SU-DHL-6 (cell line): ENCODE results near the gene TRIM33.
"Not testable (repeated sequence)": the region's sequence is repeated elsewhere in the genome, so short reads cannot be mapped to it uniquely, and the experiment has no call there.

Experiments used
- H2AFZ ChIP-seq: fragments of 200-600 bp; sonication (generic); 2 replicates; pipeline ENCODE4 v1.6.1; 2014; ENCODE audit warnings: low read depth, mild to moderate bottlenecking, moderate library complexity, mixed read lengths, antibody characterized with exemption, low read length; ENCODE audit not compliant: severe bottlenecking
- H3F3A ChIP-seq: fragments of 200-600 bp; shearing (Covaris generic); 2 replicates; pipeline ENCODE4 v1.6.0; 2016; ENCODE audit warnings: antibody characterized with exemption, mild to moderate bottlenecking; ENCODE audit not compliant: insufficient read depth
- H3K27ac ChIP-seq: fragments of 200-600 bp; sonication (generic); 2 replicates; pipeline ENCODE4 v1.5.1; 2016; ENCODE audit warnings: low read depth, mild to moderate bottlenecking, low read length, moderate library complexity, mixed read lengths
- H3K27me3 ChIP-seq: fragments of 200-600 bp; sonication (generic), shearing (Covaris generic); 2 replicates; pipeline ENCODE4 v1.6.0; 2014; ENCODE audit warnings: mild to moderate bottlenecking, low read length
- H3K36me3 ChIP-seq: fragments of 200-600 bp; sonication (generic); 2 replicates; pipeline ENCODE4 v1.6.1; 2014; ENCODE audit warnings: mild to moderate bottlenecking, low read length, mixed read lengths
- H3K4me2 ChIP-seq: fragments of 300-600, 200-600 bp; shearing (Covaris generic), sonication (generic); 2 replicates; pipeline ENCODE4 v1.6.0; 2014; ENCODE audit warnings: low read length, low read depth, mild to moderate bottlenecking; ENCODE audit not compliant: poor library complexity, severe bottlenecking
- H3K4me3 ChIP-seq: fragments of 200-600 bp; sonication (generic); 2 replicates; pipeline ENCODE4 v1.5.1; 2014; ENCODE audit warnings: antibody characterized with exemption, low read length, mild to moderate bottlenecking, mixed read lengths; ENCODE audit not compliant: insufficient read depth, poor library complexity, severe bottlenecking
- H3K79me2 ChIP-seq: fragments of 200-600 bp; sonication (generic); 2 replicates; pipeline ENCODE4 v1.6.1; 2014; ENCODE audit warnings: mild to moderate bottlenecking, low read length, moderate library complexity; ENCODE audit not compliant: insufficient read depth
- H3K9ac ChIP-seq: fragments of 200-600 bp; sonication (generic); 2 replicates; pipeline ENCODE4 v1.7.0; 2014; ENCODE audit warnings: mild to moderate bottlenecking, low read length
- H3K9me2 ChIP-seq: fragments of 200-600 bp; sonication (generic); replicated peaks from 2 replicates; pipeline ENCODE4 v1.6.1; 2014; ENCODE audit warnings: low read length; ENCODE audit not compliant: insufficient read depth
- H3K9me3 ChIP-seq: fragments of 200-600 bp; sonication (generic); 2 replicates; pipeline ENCODE4 v1.6.1; 2014; ENCODE audit warnings: low read length, mixed read lengths; ENCODE audit not compliant: insufficient read depth
- H4K20me1 ChIP-seq: fragments of 200-600 bp; sonication (generic); 2 replicates; pipeline ENCODE4 v1.6.1; 2014; ENCODE audit warnings: low read depth, mild to moderate bottlenecking, antibody characterized with exemption, low read length, moderate library complexity, mixed read lengths
- CTCF ChIP-seq: fragments of 200-600 bp; sonication (generic); IDR thresholded peaks from one replicate; pipeline ENCODE4 v1.5.1; 2017; ENCODE audit warnings: antibody characterized with exemption, mild to moderate bottlenecking, low read length, moderate library complexity; ENCODE audit not compliant: insufficient read depth, poor library complexity, severe bottlenecking
- EZH2phosphoT487 ChIP-seq: fragments of 200-600 bp; sonication (generic), shearing (Covaris generic); conservative IDR thresholded peaks from 2 replicates; pipeline ENCODE4 v1.6.1; 2018; ENCODE audit warnings: mild to moderate bottlenecking, antibody characterized with exemption, low read length, moderate library complexity, mixed read lengths

The TRIM33 gene

GRCh38 chr1:114423455-114423854 lies 87.5 kb downstream of the TRIM33 start:
- no peak overlapping the region for H3K4me3 ChIP-seq
- H3K27me3 ChIP-seq, result no peaks in the 10 kb centered on the region
- H3K9me3 ChIP-seq, result no peaks in the 10 kb centered on the region
- no peaks in the 10 kb centered on the region for H3K9me2 ChIP-seq
- H2AFZ ChIP-seq, result no peak overlapping the region
- H3K36me3 ChIP-seq, result peaks cover 83% of the 10 kb centered on the region
- no peaks in the 10 kb centered on the region for H3F3A ChIP-seq
- TF ChIP-seq CTCF (no peak), EZH2phosphoT487 (no peak)
- H3K79me2 ChIP-seq, result no peaks in the 10 kb centered on the region
- H3K27ac ChIP-seq, result no peak overlapping the region
- H4K20me1 ChIP-seq, result no peaks in the 10 kb centered on the region
- H3K9ac ChIP-seq, result no peak overlapping the region
- no peak overlapping the region for H3K4me2 ChIP-seq

GRCh38 chr1:114418948-114419347 lies 92.1 kb downstream of the TRIM33 start:
- H3K36me3 ChIP-seq, result peaks cover 68% of the 10 kb centered on the region
- H2AFZ ChIP-seq, H3K4me2 ChIP-seq, H3K9me3 ChIP-seq, H3K27me3 ChIP-seq, H3K4me3 ChIP-seq, H3K9me2 ChIP-seq, H3K9ac ChIP-seq, H4K20me1 ChIP-seq, H3K79me2 ChIP-seq, H3F3A ChIP-seq, H3K27ac ChIP-seq: not testable (repeated sequence)

- Histone ChIP-seq H3F3A (peaks cover 3% of the 10 kb centered on the region; the same call in 1 of the 2 replicates), H3K4me2 (no peak overlapping the region), H3K27me3 (no peaks in the 10 kb centered on the region), H2AFZ (no peak overlapping the region), H3K79me2 (no peaks in the 10 kb centered on the region), H3K9me2 (no peaks in the 10 kb centered on the region), H3K9ac (no peak overlapping the region), H3K36me3 (peaks cover 64% of the 10 kb centered on the region), H3K4me3 (no peak overlapping the region), H4K20me1 (no peaks in the 10 kb centered on the region), H3K27ac (no peak overlapping the region), H3K9me3 (no peaks in the 10 kb centered on the region)
- no peak for TF ChIP-seq CTCF
- TF ChIP-seq EZH2phosphoT487, result no peak
These were observed 113.4 kb downstream of the TRIM33 start for GRCh38 chr1:114397601-114398000.

- H3K9ac ChIP-seq, result no peak overlapping the region
- no peaks in the 10 kb centered on the region for H3K79me2 ChIP-seq
- no peak overlapping the region for H3K27ac ChIP-seq
- H2AFZ ChIP-seq, result no peak overlapping the region
- TF ChIP-seq CTCF, result no peak
- TF ChIP-seq EZH2phosphoT487, result no peak
- H3K9me3 ChIP-seq, result no peaks in the 10 kb centered on the region
- no peak overlapping the region for H3K4me2 ChIP-seq
- no peaks in the 10 kb centered on the region for H3K27me3 ChIP-seq
- H4K20me1 ChIP-seq, result no peaks in the 10 kb centered on the region
- H3F3A ChIP-seq, result peaks cover 4% of the 10 kb centered on the region; the same call in 1 of the 2 replicates
- no peaks in the 10 kb centered on the region for H3K9me2 ChIP-seq
- H3K4me3 ChIP-seq, result no peak overlapping the region
- H3K36me3 ChIP-seq, result peaks cover 71% of the 10 kb centered on the region
These were observed 115.1 kb downstream of the TRIM33 start for GRCh38 chr1:114395863-114396262.
